GM12878 (cell line): ENCODE data around the gene CEP19. TPM values are rescaled to one million over a fixed set of nuclear protein-coding genes. Genes with fewer than 3 reads are reported as not detected.

ENCODE experiments used
- ATAC-seq: fragments of 200-7000 bp; cut with Tn5 transposase; 3 replicates; pipeline ENCODE4 v1.9.1; 2020; ENCODE audit warnings: mild to moderate bottlenecking, moderate library complexity
- BruUV-seq: library from RNA; stranded (reverse); fragments of 400-500 nt; replicated peaks from 2 replicates; lab custom pipeline; 2021; lab: Mats Ljungman, UMichigan
- CTCF ChIA-PET: fragments of 300-600 bp; sonication (Branson Sonifier 250); formaldehyde crosslinking; extraction: SDS; loops from one replicate; lab custom pipeline; 2021; ENCODE audit warnings: inconsistent platforms; lab: Yijun Ruan, JAX
- POLR2A ChIA-PET: fragments of 350-600 bp; formaldehyde crosslinking; extraction: SDS; loops from one replicate; lab custom pipeline; 2021; ENCODE audit warnings: inconsistent platforms; lab: Charles Lee
- RAD21 ChIA-PET: fragments of 300-600 bp; sonication (Branson Sonifier 250); formaldehyde crosslinking; loops from one replicate; lab custom pipeline; 2023; ENCODE audit warnings: antibody characterized with exemption; ENCODE audit not compliant: unreplicated experiment; lab: Charles Lee
- SMC1A ChIA-PET: fragments of 300-600 bp; sonication (Branson Sonifier 250); formaldehyde crosslinking; loops from one replicate; lab custom pipeline; 2023; ENCODE audit not compliant: unreplicated experiment, uncharacterized antibody; lab: Charles Lee
- DNase-seq: peaks from one replicate; pipeline ENCODE4 v3.0.0-alpha.2; 2011; ENCODE audit warnings: low read depth, low spot score
- FAIRE-seq: peaks from 3 replicates; lab custom pipeline; 2011; peaks lifted over from hg19 to GRCh38; lab: Jason Lieb, UNC
- H2AFZ ChIP-seq: 2 replicates; pipeline ENCODE4 v1.6.0; 2011; ENCODE audit warnings: low read depth, low read length, control low read depth; ENCODE audit not compliant: control insufficient read depth
- H3K27ac ChIP-seq: 2 replicates; pipeline ENCODE4 v1.5.1; 2011; ENCODE audit warnings: control low read depth; ENCODE audit not compliant: control insufficient read depth, insufficient read depth
- H3K27me3 ChIP-seq, 2 experiments: replicated peaks in 1 of 2; 2 replicates each; pipeline versions ENCODE4 v1.6.0 to v1.6.1; 2011; ENCODE audit warnings: low read length in 1 of 2; ENCODE audit not compliant: control insufficient read depth in 2 of 2, insufficient read depth in 2 of 2
- H3K36me3 ChIP-seq, 2 experiments: 2 replicates each; pipeline ENCODE4 v1.5.1; 2011; ENCODE audit warnings: low read length in 1 of 2; ENCODE audit not compliant: control insufficient read depth in 2 of 2, insufficient read depth in 2 of 2
- H3K4me1 ChIP-seq: 2 replicates; pipeline ENCODE4 v1.6.1; 2011; ENCODE audit warnings: mild to moderate bottlenecking, low read length, moderate library complexity, mixed read lengths; ENCODE audit not compliant: control insufficient read depth, insufficient read depth
- H3K4me2 ChIP-seq: 2 replicates; pipeline ENCODE4 v1.6.0; 2011; ENCODE audit warnings: control low read depth; ENCODE audit not compliant: control insufficient read depth, insufficient read depth
- H3K4me3 ChIP-seq: fragments of 200-600 bp; sonication (generic); 2 replicates; pipeline ENCODE4 v1.5.1; 2016
- H3K79me2 ChIP-seq: 2 replicates; pipeline ENCODE4 v1.6.0; 2011; ENCODE audit warnings: low read length; ENCODE audit not compliant: control insufficient read depth, insufficient read depth
- H3K9ac ChIP-seq: 2 replicates; pipeline ENCODE4 v1.8.0; 2011; ENCODE audit warnings: low read length, control low read depth, mixed read lengths; ENCODE audit not compliant: control insufficient read depth, insufficient read depth
- H3K9me3 ChIP-seq: replicated peaks from 3 replicates; pipeline ENCODE4 v1.5.1; 2011; ENCODE audit warnings: mild to moderate bottlenecking, low read length; ENCODE audit not compliant: control insufficient read depth, insufficient read depth
- H4K20me1 ChIP-seq: 2 replicates; pipeline ENCODE4 v1.6.0; 2011; ENCODE audit not compliant: control insufficient read depth, insufficient read depth
- BMI1 ChIP-seq: fragments of 450-650 bp; IDR thresholded peaks from 2 replicates; pipeline ENCODE4 v1.6.1; 2016; ENCODE audit warnings: mild to moderate bottlenecking, moderate library complexity, borderline replicate concordance
- CREM ChIP-seq: IDR thresholded peaks from 2 replicates; pipeline ENCODE4 v1.6.1; 2014; ENCODE audit warnings: antibody characterized with exemption, low read depth
- E2F4 ChIP-seq: IDR thresholded peaks from 2 replicates; pipeline ENCODE4 v1.6.1; 2012; ENCODE audit warnings: low read depth, low read length, improper control_type of control experiment
- ELK1 ChIP-seq: IDR thresholded peaks from 2 replicates; pipeline ENCODE4 v1.6.1; 2012; ENCODE audit warnings: low read depth, low read length, improper control_type of control experiment
- FOXM1 ChIP-seq: IDR thresholded peaks from 2 replicates; pipeline ENCODE4 v1.6.1; 2012; ENCODE audit warnings: low read depth, mild to moderate bottlenecking, inconsistent platforms, low read length, moderate library complexity
- JUND ChIP-seq: IDR thresholded peaks from 2 replicates; pipeline ENCODE4 v1.6.1; 2012; ENCODE audit warnings: low read depth, mild to moderate bottlenecking, low read length, improper control_type of control experiment, moderate library complexity
- MTA3 ChIP-seq: IDR thresholded peaks from 2 replicates; pipeline ENCODE4 v1.6.1; 2012; ENCODE audit warnings: low read length, inconsistent platforms, borderline replicate concordance
- NFYA ChIP-seq: IDR thresholded peaks from 2 replicates; pipeline ENCODE4 v1.6.1; 2011; ENCODE audit warnings: low read depth, mild to moderate bottlenecking, low read length, improper control_type of control experiment, borderline replicate concordance
- NR2C2 ChIP-seq: IDR thresholded peaks from 2 replicates; pipeline ENCODE4 v1.6.1; 2011; ENCODE audit warnings: borderline replicate concordance, low read depth; ENCODE audit not compliant: control insufficient read depth, insufficient read length
- RBBP5 ChIP-seq: fragments of 200-600 bp; sonication (generic); conservative IDR thresholded peaks from 2 replicates; pipeline ENCODE4 v1.6.1; 2016
- SPI1 ChIP-seq: IDR thresholded peaks from 2 replicates; pipeline ENCODE4 v1.6.1; 2011; ENCODE audit warnings: low read depth, mild to moderate bottlenecking, low read length, moderate library complexity, borderline replicate concordance; ENCODE audit not compliant: insufficient read depth
- USF2 ChIP-seq: IDR thresholded peaks from 2 replicates; pipeline ENCODE4 v1.6.1; 2011; ENCODE audit warnings: low read depth, low read length, improper control_type of control experiment, borderline replicate concordance
- ZBTB4 ChIP-seq: fragments of 450-650 bp; formaldehyde crosslinking; IDR thresholded peaks from 2 replicates; pipeline ENCODE4 v1.4.0; 2022; ENCODE audit warnings: mild to moderate bottlenecking, moderate library complexity
- ZNF24 ChIP-seq: fragments of 450-650 bp; IDR thresholded peaks from 2 replicates; pipeline ENCODE4 v1.6.1; 2017; ENCODE audit warnings: antibody characterized with exemption, mild to moderate bottlenecking
- ZSCAN29 ChIP-seq: fragments of 450-650 bp; IDR thresholded peaks from 2 replicates; pipeline ENCODE4 v1.6.1; 2017; ENCODE audit warnings: mild to moderate bottlenecking, moderate library complexity
- WGBS: methylation state at CpG from one replicate; pipeline ENCODE4 v1.1.6; 2016; ENCODE audit warnings: low lambda C conversion rate; ENCODE audit not compliant: insufficient replicate concordance, insufficient coverage; ENCODE audit errors: missing lambda C conversion rate; 5-methylcytosine and 5-hydroxymethylcytosine counted together
- in situ Hi-C: fragments of 300-500 bp; cut with MboI; formaldehyde crosslinking; loops from 9 replicates; pipeline ENCODE4 v1.14.3; 2018; ENCODE audit warnings: mixed read lengths
- intact Hi-C: fragments of 100-400 bp; cut with micrococcal nuclease; formaldehyde crosslinking; loops from one replicate; pipeline ENCODE4 v1.14.2; 2022; ENCODE audit not compliant: unreplicated experiment
- polyA plus RNA-seq, 11 experiments: library from polyadenylated mRNA; depleted of rRNA in 4 of 11; unstranded in 6 of 11; stranded (reverse) in 5 of 11; fragments of >200 nt; fragmentation: Nextera tagmentation in 4 of 11; fragmentation: Illumina TruSeq in 1 of 11; extraction: Ambion mirVana in 4 of 11; extraction: Trizol in 1 of 11; gene quantifications; 1 replicate in 1 of 11; 2 replicates in 10 of 11; pipeline versions ENCODE4 v1.2.1 to v1.2.3, GENCODE V29; 2011 to 2016; ENCODE audit warnings: inconsistent platforms in 2 of 11, missing spikeins in 2 of 11, low read depth in 1 of 11
- total RNA-seq, 4 experiments: library from RNA; depleted of rRNA in 3 of 4; stranded (reverse); fragments of >200 nt in 3 of 4; fragmentation: Illumina TruSeq in 1 of 4; extraction: Trizol in 1 of 4; gene quantifications; 2 replicates each; pipeline versions ENCODE4 v1.2.1 to v1.2.3, GENCODE V29; 2013 to 2021

CEP19 gene
- total and polyA plus RNA-seq, 10 of the 15 experiments (the other 5 are each of a cell fraction or from before 2014, with no cell fraction given): 1.9 to 5.9 (median 2.7) TPM

GRCh38 chr3:196689941-196690660 is 21.9 kb downstream of the CEP19 start:
- no peak for DNase-seq
- no peaks in the 10 kb centered on the region for H3K79me2 ChIP-seq
- CTCF ChIA-PET: interaction anchor here (0.7 to 3.0 kb wide), 3 partner anchors 9 to 470 kb away, joined by 3 to 11 read pairs (median 3); no protein-coding TSS in a partner anchor
- TF ChIP-seq USF2 (no peak), NFYA (no peak), RBBP5 (no peak), ZSCAN29 (no peak), E2F4 (no peak), BMI1 (no peak), ZNF24 (no peak), CREM (no peak), MTA3 (no peak), NR2C2 (no peak), JUND (no peak), SPI1 (no peak), ELK1 (no peak), ZBTB4 (CRISPR knock-in tag) (no peak), FOXM1 (no peak)
- TF ChIP-seq, all 136 proteins: peak for 0
- no peak overlapping the region for H3K27ac ChIP-seq
- FAIRE-seq (no peak), ATAC-seq (no peak)
- H3K9ac ChIP-seq: no peak overlapping the region
- WGBS: 39% methylated on average over 17 of the region's 17 CpGs
- ChIA-PET RAD21 (interaction anchor here (0.6 kb wide), 1 partner anchor 92 kb away, joined by 3 read pairs; no protein-coding TSS in a partner anchor), POLR2A (interaction anchor here (0.7 kb wide), 2 partner anchors 92 to 135 kb away, joined by 3 to 5 read pairs; no protein-coding TSS in a partner anchor), SMC1A (interaction anchor here (0.6 to 2.3 kb wide), 3 partner anchors 26 to 81 kb away, joined by 3 to 7 read pairs (median 3); no protein-coding TSS in a partner anchor)
- no peaks in the 10 kb centered on the region for H3K36me3 ChIP-seq
- H3K4me2 ChIP-seq: no peak overlapping the region
- no peaks in the 10 kb centered on the region for H3K27me3 ChIP-seq
- no TSS peak for BruUV-seq
- no peak overlapping the region for H3K4me3 ChIP-seq
- no peaks in the 10 kb centered on the region; the same call in 1 of the 2 replicates for H3K4me1 ChIP-seq
- no peaks in the 10 kb centered on the region for H4K20me1 ChIP-seq
- intact Hi-C loops: no loop called here
- no peaks in the 10 kb centered on the region for H3K9me3 ChIP-seq
- no peak overlapping the region for H2AFZ ChIP-seq
- in situ Hi-C loops: loop anchor here (5.0 kb wide), 1 partner anchor 83 kb away; no protein-coding TSS in a partner anchor
